Muscle of leg (tissue), 9 donors: ENCODE results near the gene ZNF451. TPM values are rescaled to one million over a fixed set of nuclear protein-coding genes. Genes with fewer than 3 reads are reported as not detected.

Experiments
- polyA plus RNA-seq, 8 donors: library from polyadenylated mRNA; unstranded; fragments of 120-200 nt; gene quantifications; one replicate each; pipeline versions ENCODE4 v1.2.1 to v1.2.3, GENCODE V29; 2013; ENCODE audit warnings: inconsistent platforms in 1 of 8, low replicate concordance in 1 of 8; ENCODE audit not compliant: insufficient read length in 8 of 8, insufficient read depth in 1 of 8
- total RNA-seq: library from RNA; stranded (reverse); fragments of 120-200 nt; gene quantifications from one replicate; pipeline ENCODE4 v1.2.4, GENCODE V29; 2013

ZNF451 gene
- total and polyA plus RNA-seq, 9 donors: 16.9 to 37.9 (median 18.5) TPM

Other genes with a start within 250 kb of the ZNF451 start
- 0.27 TPM for gene BEND6, start 135.1 kb upstream of the ZNF451 start, total RNA-seq
- 1 to 10 TPM in 1 of 8 donors, under 1 TPM in 7; 0.18 to 1.6 (median 0.38) TPM for gene BEND6, start 135.1 kb upstream of the ZNF451 start, polyA plus RNA-seq
- 11.8 TPM for gene KIAA1586, start 43.5 kb upstream of the ZNF451 start, total RNA-seq
- gene KIAA1586, start 43.5 kb upstream of the ZNF451 start, polyA plus RNA-seq: 10 to 100 TPM in 7 of 8 donors, 1 to 10 TPM in 1; 8.6 to 14.8 (median 12.8) TPM
- gene BAG2, start 82.1 kb downstream of the ZNF451 start, total RNA-seq: 10.2 TPM
- 10 to 100 TPM; 10.2 to 13.2 (median 11.8) TPM for gene BAG2, start 82.1 kb downstream of the ZNF451 start, polyA plus RNA-seq
- 19.6 TPM for gene RAB23, start 132.1 kb downstream of the ZNF451 start, total RNA-seq
- gene RAB23, start 132.1 kb downstream of the ZNF451 start, polyA plus RNA-seq: 10 to 100 TPM; 11.1 to 24.1 (median 14.1) TPM
- gene PRIM2, start 227.4 kb downstream of the ZNF451 start, total RNA-seq: 13.2 TPM
- gene PRIM2, start 227.4 kb downstream of the ZNF451 start, polyA plus RNA-seq: 1 to 10 TPM; 6.1 to 8.5 (median 7.0) TPM